Fibroblast of lung (primary cell): ENCODE data around the gene APLF. TPM values are rescaled to one million over a fixed set of nuclear protein-coding genes. Genes with fewer than 3 reads are reported as not detected.

Experiments
- DNase-seq, 2 donors: peaks; one replicate each; pipeline versions ENCODE4 v3.0.0 to v3.0.0-alpha.2; 2010; ENCODE audit warnings: low read depth in 2 of 2
- H2AFZ ChIP-seq: 2 replicates; pipeline ENCODE4 v1.5.1; 2012; ENCODE audit warnings: low read length, control low read depth, inconsistent platforms
- H3K27ac ChIP-seq: 2 replicates; pipeline ENCODE4 v1.5.1; 2011; ENCODE audit warnings: low read length, control low read depth; ENCODE audit not compliant: insufficient read depth
- H3K27me3 ChIP-seq: 2 replicates; pipeline ENCODE4 v1.5.1; 2011; ENCODE audit warnings: mild to moderate bottlenecking, low read length; ENCODE audit not compliant: control insufficient read depth, insufficient read depth
- H3K36me3 ChIP-seq: 2 replicates; pipeline ENCODE4 v1.5.1; 2011; ENCODE audit warnings: low read length; ENCODE audit not compliant: control insufficient read depth, insufficient read depth
- H3K4me1 ChIP-seq: 2 replicates; pipeline ENCODE4 v1.5.1; 2011; ENCODE audit warnings: low read length; ENCODE audit not compliant: control insufficient read depth, insufficient read depth; ENCODE audit errors: extremely low read depth
- H3K4me2 ChIP-seq: 2 replicates; pipeline ENCODE4 v1.5.1; 2011; ENCODE audit warnings: low read length, control low read depth; ENCODE audit not compliant: insufficient read depth; ENCODE audit errors: extremely low read depth
- H3K4me3 ChIP-seq, 4 experiments: fragments of 200-600 bp in 1 of 4; sonication (generic) in 1 of 4; replicated peaks in 1 of 4; 2 replicates each; pipeline ENCODE4 v1.5.1; 2011 to 2016; ENCODE audit warnings: low read length in 4 of 4, low read depth in 3 of 4, mild to moderate bottlenecking in 3 of 4, control low read depth in 2 of 4, inconsistent platforms in 1 of 4, mixed read lengths in 1 of 4; ENCODE audit not compliant: insufficient read depth in 1 of 4; ENCODE audit errors: control extremely low read depth in 1 of 4
- H3K79me2 ChIP-seq: 2 replicates; pipeline ENCODE4 v1.5.1; 2012; ENCODE audit warnings: mild to moderate bottlenecking, low read length, inconsistent platforms; ENCODE audit not compliant: control insufficient read depth, insufficient read depth
- H3K9ac ChIP-seq: 2 replicates; pipeline ENCODE4 v1.5.1; 2011; ENCODE audit warnings: mild to moderate bottlenecking, low read length, control low read depth; ENCODE audit not compliant: insufficient read depth
- H3K9me3 ChIP-seq: 2 replicates; pipeline ENCODE4 v1.5.1; 2012; ENCODE audit warnings: low read depth, low read length; ENCODE audit not compliant: control insufficient read depth, insufficient read depth
- H4K20me1 ChIP-seq: 2 replicates; pipeline ENCODE4 v1.5.1; 2011; ENCODE audit warnings: low read length; ENCODE audit not compliant: control insufficient read depth, insufficient read depth; ENCODE audit errors: extremely low read depth
- CTCF ChIP-seq, 2 donors: IDR thresholded peaks in 1 of 2; conservative IDR thresholded peaks in 1 of 2; 1 replicate in 1 of 2; 2 replicates in 1 of 2; pipeline ENCODE4 v1.5.1; 2011 to 2012; ENCODE audit warnings: low read length in 2 of 2, control low read depth in 1 of 2, inconsistent platforms in 1 of 2, low read depth in 1 of 2, mild to moderate bottlenecking in 1 of 2
- EZH2 ChIP-seq: IDR thresholded peaks from 2 replicates; pipeline ENCODE4 v1.5.1; 2012; ENCODE audit warnings: low read length, control low read depth, mild to moderate bottlenecking; ENCODE audit errors: missing control alignments
- polyA plus RNA-seq, 2 donors: library from polyadenylated mRNA; depleted of rRNA in 1 of 2; stranded (reverse) in 1 of 2; unstranded in 1 of 2; fragments of >200 nt; gene quantifications; 2 replicates each; pipeline ENCODE4 v1.2.1, GENCODE V29; 2011 to 2012; ENCODE audit warnings: missing spikeins in 1 of 2
- total RNA-seq: library from RNA; depleted of rRNA; stranded (reverse); fragments of >200 nt; gene quantifications from 2 replicates; pipeline ENCODE4 v1.2.1, GENCODE V29; 2014

The APLF gene
- total and polyA plus RNA-seq, 2 donors (not counting 1 experiment from before 2014, with no cell fraction given) = 1.6 to 9.4 TPM

GRCh38 chr2:68606759-68607158, 139.4 kb downstream of the APLF start:
- DNase-seq = no peak
- Histone ChIP-seq H3K36me3 (no peaks in the 10 kb centered on the region), H3K4me1 (no peaks in the 10 kb centered on the region), H3K27ac (no peak overlapping the region), H2AFZ (no peak overlapping the region), H3K27me3 (no peaks in the 10 kb centered on the region), H3K4me3 (no peak overlapping the region), H3K9me3 (no peaks in the 10 kb centered on the region), H3K79me2 (no peaks in the 10 kb centered on the region), H3K9ac (no peak overlapping the region), H4K20me1 (no peaks in the 10 kb centered on the region), H3K4me2 (no peak overlapping the region)
- TF ChIP-seq EZH2 (no peak), CTCF (conservative IDR thresholded peaks at IDR 0.05 in 1 of 2, IDR thresholded peaks at IDR 0.05 in 1 of 2; ENCODE audit: low read depth in 1 of 2, low read length in 2 of 2) (no peak)

- H3K36me3 ChIP-seq = no peaks in the 10 kb centered on the region
- no peak overlapping the region for H3K9ac ChIP-seq
- no peaks in the 10 kb centered on the region for H3K79me2 ChIP-seq
- DNase-seq = no peak
- H3K9me3 ChIP-seq = no peaks in the 10 kb centered on the region
- no peaks in the 10 kb centered on the region for H3K27me3 ChIP-seq
- TF ChIP-seq EZH2 (no peak), CTCF (conservative IDR thresholded peaks at IDR 0.05 in 1 of 2, IDR thresholded peaks at IDR 0.05 in 1 of 2; ENCODE audit: low read depth in 1 of 2, low read length in 2 of 2) (no peak)
- H2AFZ ChIP-seq = no peak overlapping the region
- no peak overlapping the region for H3K27ac ChIP-seq
- H3K4me1 ChIP-seq = no peaks in the 10 kb centered on the region
- no peak overlapping the region for H3K4me3 ChIP-seq
- H3K4me2 ChIP-seq = no peak overlapping the region
- no peaks in the 10 kb centered on the region for H4K20me1 ChIP-seq
Measured at GRCh38 chr2:68607837-68608236, 140.5 kb downstream of the APLF start.

- no peaks in the 10 kb centered on the region for H4K20me1 ChIP-seq
- no peak overlapping the region for H3K9ac ChIP-seq
- no peaks in the 10 kb centered on the region for H3K36me3 ChIP-seq
- H3K9me3 ChIP-seq = no peaks in the 10 kb centered on the region
- H3K4me2 ChIP-seq = no peak overlapping the region
- H3K4me3 ChIP-seq = no peak overlapping the region
- no peak overlapping the region for H3K27ac ChIP-seq
- no peak for DNase-seq
- TF ChIP-seq CTCF (conservative IDR thresholded peaks at IDR 0.05 in 1 of 2, IDR thresholded peaks at IDR 0.05 in 1 of 2; ENCODE audit: low read depth in 1 of 2, low read length in 2 of 2) (no peak), EZH2 (no peak)
- no peak overlapping the region for H2AFZ ChIP-seq
- H3K79me2 ChIP-seq = no peaks in the 10 kb centered on the region
- H3K4me1 ChIP-seq = no peaks in the 10 kb centered on the region
- H3K27me3 ChIP-seq = no peaks in the 10 kb centered on the region
Measured at GRCh38 chr2:68612765-68613519, 145.6 kb downstream of the APLF start.
